Natural killer cell (primary cell): ENCODE measurements around the gene ESR1. TPM values are rescaled to one million over a fixed set of nuclear protein-coding genes. Genes with fewer than 3 reads are reported as not detected.
"Not testable (repeated sequence)": the region's sequence is repeated elsewhere in the genome, so short reads cannot be mapped to it uniquely, and the experiment has no call there.

Experiments used
- ATAC-seq, 3 donors: fragments of 150-1000 bp in 2 of 3; fragments of 200-7000 bp in 1 of 3; cut with Tn5 transposase; 1 replicate in 1 of 3; 2 replicates in 2 of 3; pipeline ENCODE4 v1.10.0; 2021; ENCODE audit warnings: mild to moderate bottlenecking in 2 of 3, moderate library complexity in 2 of 3
- DNase-seq, 2 donors: peaks; one replicate each; pipeline versions ENCODE4 v3.0.0 to v3.0.0-alpha.2; 2013 to 2021; ENCODE audit warnings: mixed read lengths in 1 of 2
- H3K27ac ChIP-seq: one replicate; pipeline ENCODE4 v1.5.1; 2013; ENCODE audit warnings: mild to moderate bottlenecking, low read length
- H3K27me3 ChIP-seq: one replicate; pipeline ENCODE4 v1.6.1; 2013; ENCODE audit warnings: low read length; ENCODE audit not compliant: control insufficient read depth, insufficient read depth
- H3K36me3 ChIP-seq: one replicate; pipeline ENCODE4 v1.6.1; 2013; ENCODE audit warnings: low read length; ENCODE audit not compliant: control insufficient read depth, insufficient read depth
- H3K4me1 ChIP-seq: one replicate; pipeline ENCODE4 v1.6.1; 2013; ENCODE audit warnings: low read length; ENCODE audit not compliant: control insufficient read depth, insufficient read depth
- H3K4me3 ChIP-seq: one replicate; pipeline ENCODE4 v1.5.1; 2013; ENCODE audit warnings: low read length
- H3K9me3 ChIP-seq: one replicate; pipeline ENCODE4 v1.6.1; 2013; ENCODE audit warnings: low read length; ENCODE audit not compliant: control insufficient read depth, insufficient read depth
- H3K27ac Mint-ChIP-seq, 2 donors: one replicate each; pipeline ENCODE4 v1.8.0; 2022; ENCODE audit warnings: mild to moderate bottlenecking in 2 of 2, mixed read lengths in 2 of 2, moderate library complexity in 1 of 2
- H3K27me3 Mint-ChIP-seq, 2 donors: one replicate each; pipeline ENCODE4 v1.8.0; 2022; ENCODE audit warnings: low read depth in 2 of 2, mixed read lengths in 2 of 2
- H3K36me3 Mint-ChIP-seq: one replicate; pipeline ENCODE4 v1.8.0; 2022; ENCODE audit warnings: mixed read lengths
- H3K4me1 Mint-ChIP-seq, 2 donors: one replicate each; pipeline ENCODE4 v1.8.0; 2022; ENCODE audit warnings: mixed read lengths in 2 of 2
- H3K4me3 Mint-ChIP-seq: one replicate; pipeline ENCODE4 v1.8.0; 2022; ENCODE audit warnings: mild to moderate bottlenecking, moderate library complexity, mixed read lengths
- H3K9me3 Mint-ChIP-seq, 2 donors: one replicate each; pipeline ENCODE4 v1.8.0; 2022; ENCODE audit warnings: mixed read lengths in 2 of 2
- CTCF ChIP-seq: fragments of 200-600 bp; IDR thresholded peaks from one replicate; pipeline ENCODE4 v1.8.0; 2022; ENCODE audit warnings: antibody characterized with exemption
- WGBS: methylation state at CpG from one replicate; pipeline ENCODE4 v1.1.7; 2013; ENCODE audit warnings: missing lambda C conversion rate; ENCODE audit not compliant: insufficient coverage; 5-methylcytosine and 5-hydroxymethylcytosine counted together
- intact Hi-C: fragments of 100-400 bp; cut with micrococcal nuclease; formaldehyde crosslinking; loops from one replicate; pipeline ENCODE4 v1.14.2; 2022
- total RNA-seq, 4 donors: library from RNA; stranded (reverse); fragments of 120-200 nt in 1 of 4; gene quantifications; one replicate each; pipeline versions ENCODE4 v1.2.3 to v1.2.4, GENCODE V29; 2013 to 2022

Gene ESR1
- total RNA-seq, 3 donors from 2014 or later (not counting 1 experiment from before 2014, with no cell fraction given), result 0.11 to 0.64 (median 0.60) TPM

GRCh38 chr6:151862461-151862860, 55.0 kb downstream of the ESR1 start:
- H3K4me1 ChIP-seq, result no peaks in the 10 kb centered on the region
- H3K4me1 Mint-ChIP-seq, result peaks cover 0 to 4% of the 10 kb centered on the region in 2 donors
- TF ChIP-seq CTCF, result no peak
- no peak overlapping the region for H3K27ac ChIP-seq
- no peaks in the 10 kb centered on the region for H3K9me3 ChIP-seq
- no peak overlapping the region for H3K27ac Mint-ChIP-seq
- no peak for ATAC-seq
- intact Hi-C loops, result no loop called here
- H3K9me3 Mint-ChIP-seq, result peaks cover 0 to 3% of the 10 kb centered on the region in 2 donors
- WGBS, result 91% methylated on average over 3 of the region's 3 CpGs
- no peaks in the 10 kb centered on the region for H3K36me3 Mint-ChIP-seq
- no peaks in the 10 kb centered on the region for H3K27me3 Mint-ChIP-seq
- H3K36me3 ChIP-seq, result no peaks in the 10 kb centered on the region
- no peak overlapping the region for H3K4me3 ChIP-seq
- no peak for DNase-seq
- H3K27me3 ChIP-seq, result no peaks in the 10 kb centered on the region
- H3K4me3 Mint-ChIP-seq, result no peak overlapping the region

GRCh38 chr6:151867361-151867869, 59.9 kb downstream of the ESR1 start:
- H3K9me3 ChIP-seq, H3K4me3 ChIP-seq, ATAC-seq, H3K36me3 Mint-ChIP-seq, H3K4me3 Mint-ChIP-seq, DNase-seq, H3K9me3 Mint-ChIP-seq, H3K4me1 Mint-ChIP-seq, H3K27me3 ChIP-seq, H3K27ac Mint-ChIP-seq, H3K27ac ChIP-seq, H3K36me3 ChIP-seq, H3K27me3 Mint-ChIP-seq, intact Hi-C loops, H3K4me1 ChIP-seq: not testable (repeated sequence)
- 49% methylated on average over 3 of the region's 4 CpGs for WGBS

GRCh38 chr6:151869345-151869744, 61.9 kb downstream of the ESR1 start:
- Histone ChIP-seq H3K4me3 (no peak overlapping the region), H3K27ac (no peak overlapping the region), H3K27me3 (no peaks in the 10 kb centered on the region), H3K9me3 (no peaks in the 10 kb centered on the region), H3K4me1 (no peaks in the 10 kb centered on the region), H3K36me3 (no peaks in the 10 kb centered on the region)
- H3K27ac Mint-ChIP-seq, result no peak overlapping the region
- H3K9me3 Mint-ChIP-seq, result peaks cover 3 to 5% of the 10 kb centered on the region in 2 donors
- peaks cover 0 to 5% of the 10 kb centered on the region in 2 donors for H3K27me3 Mint-ChIP-seq
- WGBS, result 50% methylated on average over 1 of the region's 1 CpG
- DNase-seq, result no peak
- no peak for ATAC-seq
- H3K36me3 Mint-ChIP-seq, result no peaks in the 10 kb centered on the region
- peaks cover 0 to 5% of the 10 kb centered on the region in 2 donors for H3K4me1 Mint-ChIP-seq
- TF ChIP-seq CTCF, result no peak
- intact Hi-C loops, result no loop called here
- no peak overlapping the region for H3K4me3 Mint-ChIP-seq

GRCh38 chr6:151869787-151870186, 62.3 kb downstream of the ESR1 start:
- no peak for DNase-seq
- Mint-ChIP-seq H3K4me1 (peaks cover 0 to 5% of the 10 kb centered on the region in 2 donors), H3K27me3 (peaks cover 0 to 5% of the 10 kb centered on the region in 2 donors), H3K27ac (no peak overlapping the region), H3K4me3 (no peak overlapping the region), H3K9me3 (peaks cover 3 to 5% of the 10 kb centered on the region in 2 donors), H3K36me3 (no peaks in the 10 kb centered on the region)
- H3K9me3 ChIP-seq, result no peaks in the 10 kb centered on the region
- no peak overlapping the region for H3K27ac ChIP-seq
- no peak overlapping the region for H3K4me3 ChIP-seq
- ATAC-seq, result no peak
- WGBS, result no CpG with 5 or more reads among the region's 1 CpG
- H3K36me3 ChIP-seq, result no peaks in the 10 kb centered on the region
- intact Hi-C loops, result no loop called here
- no peak for TF ChIP-seq CTCF
- H3K27me3 ChIP-seq, result no peaks in the 10 kb centered on the region
- no peaks in the 10 kb centered on the region for H3K4me1 ChIP-seq
